G401 (cell line): ENCODE measurements around the gene FZD2. TPM values are rescaled to one million over a fixed set of nuclear protein-coding genes. Genes with fewer than 3 reads are reported as not detected.

ENCODE experiments used
- DNase-seq: peaks from one replicate; pipeline ENCODE4 v3.0.0-alpha.2; 2015; ENCODE audit warnings: low spot score
- in situ Hi-C: cut with HindIII; loops from 2 replicates; pipeline ENCODE4 v1.10.0; 2016; ENCODE audit warnings: low sequenced_read_pairs, mixed read lengths
- total RNA-seq: library from RNA; depleted of rRNA; stranded (reverse); fragments of >200 nt; shearing (Covaris generic); gene quantifications from 2 replicates; pipeline ENCODE4 v1.2.3, GENCODE V29; 2014; rRNA removed

FZD2 gene
- total RNA-seq, 1 experiment from 2014 or later: 121 TPM

DNA sequence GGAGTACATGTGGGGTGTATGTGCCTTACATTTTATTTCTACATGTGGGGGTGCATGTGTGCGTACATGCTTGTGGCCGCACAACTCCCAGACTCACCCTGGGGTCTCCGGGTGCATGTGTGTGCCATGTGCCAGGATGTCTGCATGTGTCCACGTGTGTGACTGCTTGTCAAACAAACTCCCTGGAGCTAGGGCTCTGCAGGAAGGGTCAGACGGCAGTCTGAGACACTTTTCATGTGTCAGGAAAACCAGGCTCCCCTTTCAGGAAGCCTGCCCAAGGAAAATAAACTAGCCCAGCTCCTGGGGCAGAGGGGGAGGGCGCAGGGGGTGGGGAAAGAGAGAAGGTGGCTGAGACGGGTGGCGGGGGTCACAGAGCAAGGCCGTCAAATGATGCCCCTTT is 44.7 kb downstream of the FZD2 start:
- in situ Hi-C loops: no loop called here
- no peak for DNase-seq

DNA sequence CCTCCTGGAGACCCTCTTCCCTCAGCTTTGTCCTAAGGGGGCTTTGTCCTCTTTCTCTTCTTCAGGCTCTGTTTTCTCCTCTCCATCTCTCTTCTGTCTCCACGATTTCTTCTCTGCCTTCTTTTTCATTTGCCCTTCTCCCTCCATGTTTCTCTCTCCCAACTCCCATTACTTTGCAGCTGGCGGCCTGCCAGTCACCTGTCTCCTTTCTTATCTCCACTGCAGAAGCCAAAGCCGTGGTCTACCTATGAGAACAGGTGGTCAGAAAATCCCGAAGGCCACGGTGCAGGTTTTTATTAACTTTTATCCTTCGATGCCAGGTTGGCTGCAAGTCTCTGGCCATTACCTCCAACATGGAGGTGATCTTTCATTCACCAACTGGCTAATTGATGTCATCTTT is 45.1 kb downstream of the FZD2 start:
- in situ Hi-C loops: no loop called here
- DNase-seq: no peak

DNA sequence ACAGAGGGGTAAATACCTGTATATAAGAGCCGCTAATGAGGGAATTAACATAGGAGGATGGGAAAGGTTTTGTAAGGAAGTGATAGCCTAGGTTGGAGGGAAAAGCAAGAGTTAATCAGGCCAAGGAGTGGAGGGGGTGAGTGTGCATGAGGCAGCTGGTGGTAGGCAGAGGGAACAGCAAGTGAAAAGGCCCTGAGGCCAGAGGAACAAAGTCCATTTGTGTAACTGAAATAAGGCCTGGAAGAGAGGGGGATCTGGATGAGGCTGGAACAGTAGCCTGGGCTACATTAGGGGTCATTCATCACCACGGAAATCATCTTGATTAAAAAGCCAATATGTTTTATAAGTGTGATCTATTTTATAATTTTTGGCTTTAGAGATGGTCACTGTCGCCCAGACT is 45.7 kb downstream of the FZD2 start:
- in situ Hi-C loops: no loop called here
- DNase-seq: no peak

DNA sequence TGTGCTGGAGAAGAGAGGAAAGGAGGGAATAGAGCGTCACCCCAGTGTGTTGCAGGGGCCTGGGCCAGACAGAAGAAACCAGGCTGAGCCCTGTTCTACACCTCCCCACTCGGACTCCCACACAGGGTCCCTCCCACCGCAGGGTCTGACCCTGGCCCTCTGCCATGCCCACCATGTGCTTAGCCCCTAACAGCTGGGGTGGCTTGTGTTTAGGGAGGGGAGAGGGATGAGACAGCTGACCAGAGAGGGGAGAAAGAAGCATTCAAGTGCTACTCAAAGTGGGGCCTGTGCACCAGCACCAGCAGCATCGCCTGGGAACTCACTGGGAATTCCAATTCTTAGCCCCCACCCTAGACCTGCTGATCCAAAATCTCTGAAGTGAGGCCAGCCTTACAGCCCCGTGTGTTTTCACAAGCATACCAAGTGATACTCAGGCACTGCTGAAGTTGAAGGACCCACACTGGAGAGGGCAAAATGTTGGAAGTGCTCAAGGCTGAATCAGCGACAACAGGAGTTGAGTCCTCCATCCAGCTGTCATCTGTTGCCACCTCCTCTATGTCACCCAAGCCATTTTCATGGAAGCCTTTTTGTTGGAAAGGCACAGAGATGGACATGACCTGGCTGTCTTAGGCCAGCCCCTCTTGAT is 47.0 kb downstream of the FZD2 start:
- in situ Hi-C loops: no loop called here
- no peak for DNase-seq

DNA sequence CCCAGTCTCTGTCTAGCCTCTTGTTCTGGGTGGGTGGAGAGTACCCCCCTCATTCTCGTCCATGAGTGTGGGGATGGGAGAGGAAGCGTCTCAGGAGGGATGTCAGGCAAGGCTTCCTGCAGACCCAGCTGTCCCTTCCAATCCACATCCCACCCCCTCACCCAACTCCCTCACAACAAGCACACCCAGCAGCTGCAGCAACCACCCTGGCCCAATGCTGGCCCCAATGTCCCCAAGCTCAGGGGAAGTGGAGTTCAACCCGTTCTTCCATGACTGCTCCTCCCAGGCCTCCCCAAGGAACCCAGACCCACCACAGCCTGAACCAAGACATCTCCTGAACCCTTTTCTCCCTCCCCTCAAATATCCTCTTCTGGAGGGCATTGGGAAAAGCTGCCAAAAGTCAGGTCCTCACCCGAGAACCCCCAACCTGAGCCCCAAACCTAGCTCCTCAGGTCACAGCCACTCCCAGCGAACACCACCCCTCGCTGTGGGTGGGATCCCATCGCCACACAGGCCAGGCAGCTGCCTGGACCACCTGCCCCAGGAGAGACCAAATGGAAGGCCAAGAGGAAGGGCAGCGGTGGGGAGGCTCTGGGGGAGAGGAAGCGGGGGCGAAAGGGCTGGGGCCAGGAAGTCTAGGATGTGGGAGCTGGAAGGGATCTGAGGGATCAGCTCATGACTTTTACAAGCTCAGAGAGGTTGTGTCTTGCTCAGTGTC is 47.6 kb downstream of the FZD2 start:
- in situ Hi-C loops: no loop called here
- no peak for DNase-seq

DNA sequence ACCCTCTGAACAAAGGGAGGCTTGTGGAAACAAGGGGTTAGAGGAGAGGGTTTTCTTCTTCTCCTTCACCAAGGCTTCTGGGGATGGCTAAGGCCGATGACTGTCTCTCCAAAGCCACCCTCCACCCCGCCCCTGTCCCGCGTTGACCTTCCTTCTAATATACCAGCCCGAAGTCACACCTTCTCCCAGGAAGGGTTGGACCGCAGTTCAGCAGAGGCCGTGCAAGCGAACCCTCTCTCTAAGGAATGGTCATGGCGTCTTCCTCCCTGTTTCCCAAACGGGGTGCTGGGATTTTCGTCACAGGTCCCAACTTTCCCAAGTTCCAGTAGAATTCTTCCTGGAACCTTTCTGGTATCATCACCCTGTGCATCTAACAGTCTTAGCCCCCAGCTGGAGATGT is 49.4 kb downstream of the FZD2 start:
- in situ Hi-C loops: no loop called here

DNA sequence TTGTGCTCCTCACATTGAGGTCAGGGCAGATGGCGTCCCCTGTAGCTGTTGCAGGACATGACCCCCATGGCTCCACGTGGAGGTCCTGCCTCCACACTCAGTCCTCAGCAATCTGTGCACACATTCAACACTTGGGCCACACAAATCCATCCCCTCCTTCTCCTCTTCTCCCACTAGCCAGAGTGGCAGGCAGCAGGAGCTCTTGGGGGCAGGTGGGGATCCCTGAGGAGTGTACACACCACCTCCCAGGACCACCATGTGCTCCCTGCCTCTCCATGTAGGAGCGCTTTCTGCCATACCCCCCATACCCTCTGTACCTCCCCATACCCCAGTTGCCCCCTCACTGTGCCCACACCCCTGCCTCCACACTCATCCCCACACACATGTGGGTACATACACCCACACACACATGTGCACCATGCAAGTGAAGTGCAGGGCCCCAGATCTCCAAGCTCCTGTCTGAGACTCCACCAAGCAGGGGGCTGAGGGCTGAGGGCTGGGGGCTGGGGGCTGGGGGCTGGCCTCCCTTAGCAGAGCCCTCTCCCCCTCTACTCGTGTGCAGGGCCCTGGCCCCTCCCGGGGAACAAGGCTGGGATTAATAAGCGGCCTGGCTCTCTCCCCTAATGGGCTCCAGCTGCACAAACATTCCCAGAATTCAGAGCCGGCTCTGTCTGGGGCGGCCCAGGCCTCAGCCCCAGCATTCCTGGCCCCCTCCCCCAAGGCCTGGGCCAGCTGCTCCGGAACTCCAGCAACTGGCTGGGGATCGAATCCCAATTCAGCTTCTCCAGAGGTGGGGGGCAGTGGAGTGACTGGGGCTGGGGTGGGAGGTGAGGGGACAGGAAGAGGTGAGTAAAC is 50.8 kb downstream of the FZD2 start:
- in situ Hi-C loops: no loop called here
- DNase-seq: no peak

More for the DNA sequence above, 49.4 kb downstream of the FZD2 start:
- DNase-seq: no peak

DNA sequence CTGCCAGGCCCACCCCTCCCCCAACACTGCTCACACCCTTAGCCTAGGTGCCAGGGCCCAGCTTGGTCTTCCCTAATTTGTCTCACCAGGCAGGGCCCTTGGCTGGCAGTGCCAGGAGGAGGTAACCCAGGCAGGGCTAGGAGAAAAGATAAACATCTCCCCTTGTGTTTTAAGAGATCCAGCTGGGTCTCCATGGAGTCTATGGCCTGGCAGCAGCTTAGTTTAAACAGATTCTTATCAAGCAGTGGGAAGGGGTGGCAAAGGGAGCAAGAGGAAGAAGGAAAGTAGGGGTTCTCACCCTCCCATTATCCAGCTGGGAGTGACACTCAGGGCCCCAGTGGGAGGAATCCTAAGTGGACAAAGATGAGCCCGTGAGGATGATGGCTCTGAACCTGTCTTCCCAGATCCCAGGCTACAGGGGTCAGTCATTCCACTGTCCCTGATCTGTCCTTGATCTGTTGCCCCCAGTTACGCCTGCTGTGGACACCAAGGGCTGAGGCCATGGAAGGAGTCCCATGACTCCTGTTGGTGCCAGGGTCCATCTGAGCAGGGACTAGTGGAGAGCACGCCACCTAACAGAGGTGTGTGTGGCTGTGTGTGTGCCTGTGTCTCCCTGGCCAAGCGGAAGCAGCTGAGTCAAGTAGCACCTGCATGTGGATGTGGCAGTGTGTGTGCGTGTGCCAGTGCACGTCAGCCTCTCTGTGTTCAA is 51.6 kb downstream of the FZD2 start:
- in situ Hi-C loops: no loop called here
- no peak for DNase-seq

DNA sequence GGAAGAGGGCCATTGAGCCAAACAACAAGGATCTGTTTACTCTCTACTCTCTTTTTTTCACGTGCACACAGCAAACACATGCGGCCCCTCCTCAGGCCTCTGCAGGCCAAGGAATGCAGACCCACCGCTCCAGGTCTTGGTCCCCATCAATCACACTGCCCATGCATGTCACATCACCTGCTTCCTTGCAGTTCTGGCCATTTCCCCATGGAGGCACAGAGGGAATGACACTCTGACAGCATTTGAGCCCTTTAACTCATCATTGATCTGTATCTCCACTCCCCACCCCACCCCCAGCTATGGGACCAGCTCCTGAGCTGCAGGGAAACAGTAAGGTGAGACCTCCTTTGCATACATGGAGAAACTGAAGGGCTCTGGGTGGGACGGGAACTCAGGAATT is 53.0 kb downstream of the FZD2 start:
- no peak for DNase-seq
- in situ Hi-C loops: no loop called here

Other genes starting within 250 kb of the FZD2 start
- gene RUNDC3A, start 248.9 kb upstream of the FZD2 start, total RNA-seq: 3.4 and 3.8 TPM in 2 replicates
- 335 and 340 TPM in 2 replicates for gene SLC25A39, start 232.7 kb upstream of the FZD2 start, total RNA-seq
- 243 and 344 TPM in 2 replicates for gene GRN, start 212.2 kb upstream of the FZD2 start, total RNA-seq
- gene FAM171A2, start 193.6 kb upstream of the FZD2 start, total RNA-seq: 22.2 and 23.6 TPM in 2 replicates
- gene ITGA2B, start 167.8 kb upstream of the FZD2 start, total RNA-seq: 0.17 TPM in 1 of 2 replicates, not detected in the other
- 16.8 and 19.1 TPM in 2 replicates for gene GPATCH8, start 54.1 kb upstream of the FZD2 start, total RNA-seq
- not detected in 2 replicates for gene MEIOC, start 99.0 kb downstream of the FZD2 start, total RNA-seq
- 76.2 and 79.0 TPM in 2 replicates for gene CCDC43, start 132.3 kb downstream of the FZD2 start, total RNA-seq
- 8.9 and 16.3 TPM in 2 replicates for gene DBF4B, start 151.2 kb downstream of the FZD2 start, total RNA-seq
- gene ADAM11, start 201.5 kb downstream of the FZD2 start, total RNA-seq: 16.4 and 21.6 TPM in 2 replicates